ENCODE data around the gene ENTPD1.
"Not testable (repeated sequence)": the region's sequence is repeated elsewhere in the genome, so short reads cannot be mapped to it uniquely, and the experiment has no call there.

The ENTPD1 gene

GRCh38 chr10:95907456-95908253, 151.7 kb downstream of the ENTPD1 start, which contains the start of gene CC2D2B:
CC2D2B (plus strand) TSS chr10:95907975; CDS start chr10:95911324, 3,349 bp downstream.
- DNase-seq (ENCODE audit: low read depth in 3 of 3, low spot score in 1 of 3): peak in 2 of 3 donors; percentile 18 to 54

- DNase-seq (ENCODE audit: low read depth in 3 of 3, low spot score in 1 of 3): no peak
Measured at GRCh38 chr10:95908450-95908849, 152.5 kb downstream of the ENTPD1 start.

- no peak for DNase-seq (ENCODE audit: low read depth in 3 of 3, low spot score in 1 of 3)
Measured at GRCh38 chr10:95909561-95909960, 153.6 kb downstream of the ENTPD1 start.

- DNase-seq (ENCODE audit: low read depth in 3 of 3, low spot score in 1 of 3): not testable (repeated sequence)
Measured at GRCh38 chr10:95916039-95916438, 160.1 kb downstream of the ENTPD1 start.

All from stimulated activated CD4-positive, alpha-beta T cell treated with anti-CD3 and anti-CD28 coated beads, TNF-alpha, amount 100 ng/mL, for 1 hour (primary cell).